Activated naive CD4-positive, alpha-beta T cell treated with Interleukin-2 at 50 U/mL for 16 hours (primary cell): ENCODE measurements around the gene VAV1.
A peak's percentile ranks its signal among the peaks of the same experiment; 100 is the strongest.
"Not testable (repeated sequence)": the region's sequence is repeated elsewhere in the genome, so short reads cannot be mapped to it uniquely, and the experiment has no call there.

ENCODE experiments used
- DNase-seq: peaks from one replicate; pipeline ENCODE4 v3.0.0-alpha.2; 2020

Gene VAV1

DNA sequence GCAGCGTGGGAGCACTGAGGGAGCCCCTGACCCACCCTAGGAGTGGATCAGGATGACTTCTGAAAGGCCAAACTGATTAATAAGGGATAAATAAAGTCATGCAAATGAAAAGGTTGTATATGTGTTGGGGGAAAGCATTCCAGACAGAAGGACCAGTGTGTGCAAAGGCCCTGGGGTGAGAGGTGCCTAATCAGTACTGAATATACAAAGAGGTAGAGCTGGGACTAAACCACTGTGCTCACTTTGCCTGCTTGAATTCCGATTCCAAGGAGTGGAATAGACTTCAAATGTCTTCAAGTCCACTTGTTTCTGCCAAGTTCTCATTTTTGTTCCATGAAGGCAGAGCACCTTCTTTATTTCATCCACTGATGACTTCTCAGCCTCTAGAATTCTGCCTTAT is 82.2 kb downstream of the VAV1 start:
- DNase-seq: no peak

DNA sequence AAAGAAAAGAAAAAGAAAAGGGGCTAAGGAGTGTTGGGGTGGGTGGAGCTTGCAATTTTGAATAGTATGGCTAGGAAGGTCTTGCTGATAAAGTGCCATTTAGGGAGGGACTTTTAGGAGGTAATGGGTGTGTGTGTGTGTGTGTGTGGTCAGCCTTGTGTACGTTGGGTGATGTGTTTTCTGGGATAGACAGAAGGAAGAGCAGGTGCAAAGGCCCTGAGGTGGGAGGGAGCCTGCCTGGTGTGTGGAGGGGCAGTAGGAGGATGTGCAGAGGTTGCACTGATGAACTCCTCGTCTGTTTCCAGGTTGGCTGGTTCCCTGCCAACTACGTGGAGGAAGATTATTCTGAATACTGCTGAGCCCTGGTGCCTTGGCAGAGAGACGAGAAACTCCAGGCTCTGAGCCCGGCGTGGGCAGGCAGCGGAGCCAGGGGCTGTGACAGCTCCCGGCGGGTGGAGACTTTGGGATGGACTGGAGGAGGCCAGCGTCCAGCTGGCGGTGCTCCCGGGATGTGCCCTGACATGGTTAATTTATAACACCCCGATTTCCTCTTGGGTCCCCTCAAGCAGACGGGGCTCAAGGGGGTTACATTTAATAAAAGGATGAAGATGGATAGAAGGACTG is 84.4 kb downstream of the VAV1 start:
- DNase-seq: no peak

DNA sequence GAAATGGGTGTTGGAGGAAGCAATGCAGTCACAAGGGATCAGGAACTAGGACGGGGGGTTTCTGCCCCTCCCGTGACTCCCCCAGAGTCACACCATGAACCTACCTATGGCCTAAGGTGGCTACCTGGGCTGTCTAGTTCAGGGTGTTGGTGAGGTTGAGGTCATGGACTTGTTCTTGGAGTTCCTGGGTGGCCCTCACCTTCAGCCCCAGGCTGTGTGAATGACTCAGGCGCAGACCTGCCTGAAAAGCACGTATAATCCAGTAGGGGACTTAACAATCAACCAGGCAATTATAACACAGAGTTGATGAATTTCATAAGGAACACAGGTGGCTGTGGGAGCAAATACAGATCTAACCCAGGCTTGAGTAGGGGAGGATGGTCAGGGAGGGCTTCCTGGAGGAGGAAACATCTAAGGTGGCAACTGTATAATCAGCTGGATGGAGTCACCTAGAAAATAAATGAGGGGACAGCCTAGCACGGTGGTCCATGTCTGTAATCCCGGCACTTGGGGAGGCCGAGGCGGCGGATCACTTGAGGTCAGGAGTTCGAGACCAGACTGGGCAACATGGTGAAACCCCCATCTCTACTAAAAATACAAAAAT is 89.3 kb downstream of the VAV1 start:
- DNase-seq: no peak

DNA sequence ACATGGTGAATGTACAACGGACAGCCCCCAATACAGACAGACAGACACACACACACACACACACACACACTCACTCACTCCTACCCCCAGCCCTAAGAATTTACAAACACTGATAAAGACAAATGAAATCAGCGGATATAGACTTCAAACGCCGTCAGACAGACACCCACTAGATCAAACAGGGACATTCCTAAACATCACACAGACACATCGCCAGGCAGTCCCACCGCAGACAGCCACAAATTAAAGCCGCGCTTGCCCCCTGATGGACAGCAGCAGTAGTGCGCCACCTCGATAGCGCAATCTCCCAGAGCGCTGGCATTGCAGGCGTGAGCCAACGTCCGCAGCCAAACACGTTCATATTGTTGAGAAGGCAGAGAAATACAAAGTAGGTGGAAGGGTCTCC is 90.2 kb downstream of the VAV1 start:
- peak; percentile 93 for DNase-seq

DNA sequence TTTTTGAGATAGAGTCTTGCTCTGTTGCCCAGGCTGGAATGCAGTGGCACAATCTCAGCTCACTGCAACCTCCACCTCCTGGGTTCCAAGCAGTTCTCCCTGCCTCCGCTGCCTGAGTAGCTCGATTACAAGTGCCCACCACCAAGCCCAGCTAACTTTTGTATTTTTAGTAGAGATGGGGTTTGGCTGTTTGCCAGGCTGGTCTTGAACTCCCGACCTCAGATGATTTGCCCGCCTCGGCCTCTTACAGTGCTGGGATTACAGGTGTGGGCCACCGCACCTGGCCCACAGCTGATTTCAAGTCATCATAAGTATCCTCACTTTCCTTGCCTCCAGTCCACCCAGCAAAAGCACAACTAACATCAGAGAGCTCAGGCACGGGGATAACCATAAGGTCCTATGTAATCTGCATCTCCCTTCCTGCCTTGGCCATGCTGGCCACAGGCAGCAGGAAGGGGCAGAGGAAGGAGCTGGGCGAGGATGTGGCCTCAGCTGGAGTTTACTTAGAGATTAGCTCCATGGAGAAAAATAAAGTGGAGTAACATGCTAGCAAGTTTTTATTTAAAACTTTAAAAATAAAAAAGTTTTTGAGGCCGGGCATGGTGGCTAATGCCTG is 91.9 kb downstream of the VAV1 start:
- no peak for DNase-seq

DNA sequence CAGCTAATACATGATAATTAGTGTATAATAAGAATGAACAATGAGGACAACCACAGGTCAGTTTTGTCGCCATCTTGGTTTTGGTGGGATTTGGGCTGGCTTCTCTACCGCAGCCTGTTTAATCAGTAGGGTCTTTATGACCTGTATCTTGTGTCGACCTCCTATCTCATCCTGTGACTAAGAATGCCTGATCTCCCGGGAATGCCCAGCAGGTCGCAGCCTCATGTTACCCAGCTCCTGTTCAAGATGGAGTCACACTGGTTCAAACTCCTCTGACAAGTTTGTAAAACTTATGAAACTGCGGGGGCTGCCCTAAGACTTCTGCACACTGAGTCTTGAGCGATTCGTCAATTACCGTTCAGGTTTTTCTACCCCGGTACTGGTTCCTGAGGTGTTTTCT is 93.3 kb downstream of the VAV1 start:
- DNase-seq: no peak

DNA sequence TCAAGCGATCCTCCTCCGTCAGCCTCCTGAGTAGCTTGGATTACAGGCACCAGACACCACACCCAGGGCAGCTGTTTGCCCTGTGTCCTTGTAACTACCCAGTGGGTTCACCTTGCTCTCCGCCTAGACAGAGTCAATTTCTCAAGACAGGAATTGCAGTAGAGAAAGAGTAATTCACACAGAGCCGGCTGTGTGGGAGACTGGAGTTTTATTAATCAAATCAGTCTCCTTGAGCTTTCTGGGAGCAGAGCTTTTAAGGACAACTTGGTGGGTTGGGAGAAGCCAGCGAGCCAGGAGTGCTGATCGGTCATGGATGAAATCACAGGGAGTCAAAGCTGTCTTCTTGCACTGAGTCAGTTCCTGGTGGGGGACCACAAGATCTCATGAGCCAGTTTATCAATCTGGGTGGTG is 94.2 kb downstream of the VAV1 start:
- DNase-seq: no peak

DNA sequence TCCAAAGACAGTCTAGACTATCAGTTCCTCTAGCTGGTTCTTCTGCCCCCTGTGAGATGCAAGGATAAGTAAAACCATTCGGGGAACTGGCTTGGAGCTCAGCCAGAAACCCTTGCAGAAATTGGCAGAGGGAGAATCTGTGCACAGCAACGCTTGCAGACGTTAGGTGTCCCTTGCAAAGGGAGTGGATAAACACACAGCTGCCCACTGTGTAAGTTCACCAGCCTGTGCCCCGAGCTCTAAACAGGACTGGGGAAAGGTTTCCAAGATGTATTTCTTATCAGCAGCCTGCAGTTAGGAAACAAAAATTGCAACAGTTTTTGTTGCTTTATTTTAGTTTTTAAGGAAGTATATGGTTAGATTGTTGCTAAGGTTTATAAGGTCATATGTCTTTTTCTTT is 95.8 kb downstream of the VAV1 start:
- DNase-seq: no peak

DNA sequence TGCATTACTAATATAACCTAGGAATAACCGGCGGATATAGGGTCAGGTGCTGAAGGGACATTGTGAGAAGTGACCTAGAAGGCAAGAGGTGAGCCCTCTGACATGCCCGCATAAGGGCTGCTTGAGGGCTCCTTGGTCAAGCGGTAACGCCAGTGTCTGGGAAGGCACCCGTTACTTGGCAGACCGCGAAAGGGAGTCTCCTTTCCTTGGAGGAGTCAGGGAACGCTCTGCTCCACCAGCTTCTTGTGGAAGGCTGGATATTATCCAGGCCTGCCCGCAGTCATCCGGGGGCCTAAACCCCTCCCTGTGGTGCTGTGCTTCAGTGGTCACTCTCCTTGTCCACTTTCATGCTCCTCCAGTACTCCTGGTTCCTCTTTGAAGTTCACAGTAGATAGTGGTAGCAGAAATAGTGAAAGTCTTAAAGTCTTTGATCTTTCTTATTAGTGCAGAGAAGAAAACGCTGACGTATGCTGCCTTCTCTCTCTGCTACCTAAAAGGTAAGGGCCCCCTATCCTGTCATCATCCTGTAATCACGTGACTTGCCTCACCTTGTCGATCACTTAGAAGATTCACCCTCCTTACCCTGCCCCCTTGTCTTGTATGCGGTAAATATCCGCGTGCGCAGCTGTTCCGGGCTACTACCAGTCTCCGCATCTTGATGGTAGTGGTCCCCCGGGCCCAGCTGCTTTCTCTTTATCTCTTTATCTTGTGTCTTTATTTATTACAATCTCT is 96.8 kb downstream of the VAV1 start:
- not testable (repeated sequence) for DNase-seq

DNA sequence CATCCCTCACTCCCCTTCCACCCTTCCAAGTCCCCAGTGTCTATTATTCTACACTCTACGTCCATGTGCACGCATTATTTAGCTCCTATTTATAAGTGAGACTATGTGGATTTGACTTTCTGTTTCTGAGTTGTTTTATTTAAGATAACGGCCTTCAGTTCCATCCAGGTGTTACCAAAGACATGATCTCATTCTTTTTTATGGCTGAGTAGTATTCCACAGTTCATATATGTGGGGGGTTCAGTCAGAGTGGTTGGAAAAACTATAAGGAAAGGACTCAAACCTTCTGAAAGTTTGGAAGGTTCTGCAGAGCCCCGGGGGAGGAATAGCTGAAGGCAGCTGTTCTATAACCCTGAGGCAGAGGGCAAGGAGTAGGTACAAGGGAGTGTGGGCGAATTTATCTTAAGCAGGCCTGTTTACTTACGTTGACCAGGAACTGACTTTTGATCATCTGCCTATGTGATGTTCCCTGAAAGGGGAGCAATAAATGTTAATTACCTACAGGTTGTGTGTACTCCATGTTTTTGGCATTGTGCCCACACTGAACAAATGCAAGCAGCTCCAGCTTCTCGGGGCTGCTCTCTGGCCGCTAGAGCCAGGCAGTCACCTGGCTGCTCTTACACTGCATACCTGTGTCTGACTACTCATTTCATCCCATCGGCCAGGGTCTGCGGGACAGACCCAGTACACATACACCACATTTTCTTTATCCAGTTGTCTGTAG is 101.4 kb downstream of the VAV1 start:
- DNase-seq: no peak

DNA sequence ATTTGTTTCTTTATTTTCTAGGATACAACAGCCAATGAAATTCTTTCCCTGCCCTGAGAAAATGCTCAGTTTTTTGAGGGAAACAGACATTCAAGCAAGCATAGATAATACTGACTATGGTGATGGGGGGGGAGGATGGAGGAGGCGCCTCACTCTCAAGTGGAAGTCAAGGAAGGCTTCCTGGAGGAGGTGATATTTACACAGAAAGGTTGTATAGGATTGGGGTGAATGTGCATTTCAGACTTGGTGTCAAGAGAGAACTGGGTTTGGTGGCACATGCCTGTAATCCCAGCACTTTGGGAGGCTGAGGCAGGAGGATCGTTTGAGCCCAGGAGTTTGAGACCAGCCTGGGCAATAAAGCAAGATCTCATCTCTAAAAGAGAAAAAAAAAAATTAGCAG is 102.7 kb downstream of the VAV1 start:
- DNase-seq: no peak

DNA sequence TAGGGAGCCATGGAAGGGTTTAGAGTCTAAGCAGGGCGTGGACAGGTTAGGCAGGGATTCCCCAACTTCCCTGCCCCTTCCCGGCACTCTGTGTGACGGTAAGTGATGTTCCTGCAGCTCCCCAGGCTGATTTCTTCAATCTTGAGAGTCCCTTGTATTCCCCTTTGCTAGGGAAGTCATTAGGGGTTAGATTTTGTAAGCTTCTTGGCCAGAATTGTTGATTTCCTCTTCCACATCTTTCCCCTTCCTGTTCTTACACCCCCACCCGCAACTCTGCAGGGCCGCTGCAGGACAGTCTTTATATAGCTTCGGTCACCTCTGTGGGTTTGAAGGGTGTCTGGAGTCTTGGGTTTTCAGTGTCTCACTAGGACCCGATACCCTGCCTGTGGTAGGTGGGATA is 104.2 kb downstream of the VAV1 start:
- no peak for DNase-seq

DNA sequence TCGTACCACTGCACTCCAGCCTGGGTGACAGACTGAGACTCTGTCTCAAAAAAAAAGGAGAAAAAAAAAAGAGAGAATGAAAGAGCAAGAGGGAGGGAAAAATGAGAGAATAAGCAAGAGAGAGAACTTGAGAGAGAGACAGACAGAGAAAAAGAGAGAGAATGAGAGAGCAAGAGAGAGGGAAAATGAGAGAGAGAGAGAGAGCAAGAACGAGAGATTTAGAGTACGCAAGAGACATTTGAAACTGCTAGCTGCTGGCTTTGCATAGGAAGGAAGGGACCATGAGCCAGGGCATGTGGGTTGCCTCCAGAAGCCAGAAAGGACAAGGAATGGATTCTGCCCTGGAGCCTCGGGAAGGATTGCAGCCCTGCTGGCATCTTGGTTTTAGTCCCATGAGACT is 105.3 kb downstream of the VAV1 start:
- DNase-seq: no peak

DNA sequence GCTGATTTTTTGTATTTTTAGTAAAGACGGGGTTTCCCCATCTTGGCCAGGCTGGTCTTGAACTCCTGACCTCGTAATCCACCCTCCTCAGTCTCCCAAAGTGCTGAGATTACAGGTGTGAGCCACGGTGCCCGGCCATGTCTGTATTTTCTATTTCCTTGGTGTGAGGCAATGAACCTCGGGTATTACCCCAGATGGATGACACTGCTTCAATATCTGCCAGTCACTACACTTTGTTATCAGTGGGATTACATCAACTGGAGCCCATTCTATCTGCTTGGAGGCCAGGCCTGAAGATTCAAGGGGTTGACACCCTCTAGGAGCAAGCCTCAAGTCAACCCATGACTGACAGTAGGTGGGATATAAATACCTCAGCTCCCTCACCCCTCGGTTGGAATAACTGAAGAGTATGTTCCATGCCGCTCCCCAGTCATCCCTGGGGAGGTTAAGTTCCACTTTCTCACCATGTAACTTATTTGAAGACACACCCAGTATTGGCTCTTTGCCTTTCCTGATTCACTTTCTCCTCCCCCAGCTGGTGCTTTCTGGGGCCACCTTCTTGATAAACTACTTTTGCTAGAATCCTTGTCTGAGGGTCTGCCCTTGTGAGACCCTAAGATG is 113.9 kb downstream of the VAV1 start:
- no peak for DNase-seq

DNA sequence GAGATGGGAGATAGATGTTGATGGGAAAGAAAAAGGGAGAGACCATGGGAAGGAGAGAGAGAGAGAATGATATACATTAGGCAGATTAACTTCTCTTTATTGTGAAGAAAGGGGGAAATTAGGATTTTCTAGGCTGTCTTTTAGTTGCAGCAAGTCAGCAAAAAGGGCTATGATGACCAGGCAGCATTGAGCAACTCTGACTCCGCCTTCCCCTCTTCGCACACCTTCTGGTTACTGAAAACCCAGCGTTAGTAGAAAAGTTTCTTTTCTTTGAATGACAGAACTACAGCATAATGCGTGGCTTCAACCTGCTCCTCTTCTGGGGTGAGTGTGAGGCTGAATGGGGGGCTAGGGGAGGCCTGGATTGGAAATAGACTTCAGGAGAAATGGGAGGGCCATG is 114.8 kb downstream of the VAV1 start, which contains the start of gene ADGRE1:
Gene ADGRE1, plus strand, starts transcription at position 264 of the 400 bp plus-strand sequence. Its CDS starts 30 bp downstream, at position 294.
- peak; percentile 16 for DNase-seq

DNA sequence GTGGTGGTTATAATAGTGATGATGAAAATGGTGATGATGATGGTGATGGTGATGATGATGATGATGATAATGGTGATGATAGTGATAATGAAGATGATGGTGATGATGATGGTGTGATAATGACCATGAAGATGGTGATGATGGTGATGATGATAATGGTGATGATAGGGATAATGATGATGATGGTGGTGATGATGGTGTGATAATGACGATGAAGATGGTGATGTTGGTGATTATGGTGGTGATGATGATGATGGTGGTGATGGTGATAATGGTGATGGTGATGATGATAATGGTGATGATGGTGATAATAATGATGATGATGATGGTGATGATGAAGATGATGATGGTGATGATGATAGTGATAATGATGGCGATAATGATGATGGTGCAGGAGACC is 116.5 kb downstream of the VAV1 start:
- DNase-seq: no peak

DNA sequence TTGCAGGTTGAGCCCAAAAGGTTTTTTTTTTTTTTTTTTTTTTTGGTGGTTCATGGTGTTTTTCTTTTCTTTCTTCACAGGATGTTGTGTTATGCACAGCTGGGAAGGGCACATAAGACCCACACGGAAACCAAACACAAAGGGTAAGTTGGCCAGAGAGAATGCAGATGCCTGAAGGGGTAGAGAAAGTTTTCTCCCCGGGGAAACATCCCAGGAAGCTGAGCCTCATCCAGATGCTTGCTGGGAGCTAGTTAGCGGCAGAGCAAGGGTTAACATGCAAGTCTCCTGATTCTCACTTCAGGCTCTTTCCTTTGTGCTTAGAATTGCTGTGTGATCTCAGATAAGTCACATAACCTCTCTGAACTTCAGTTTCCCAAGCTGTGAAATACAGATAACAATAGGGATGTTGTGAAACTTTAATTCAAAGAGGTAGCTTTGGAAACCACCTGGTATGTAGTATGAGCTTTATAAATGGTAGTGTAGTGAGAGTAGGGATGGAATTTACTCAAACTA is 117.9 kb downstream of the VAV1 start:
- DNase-seq: peak; percentile 3

DNA sequence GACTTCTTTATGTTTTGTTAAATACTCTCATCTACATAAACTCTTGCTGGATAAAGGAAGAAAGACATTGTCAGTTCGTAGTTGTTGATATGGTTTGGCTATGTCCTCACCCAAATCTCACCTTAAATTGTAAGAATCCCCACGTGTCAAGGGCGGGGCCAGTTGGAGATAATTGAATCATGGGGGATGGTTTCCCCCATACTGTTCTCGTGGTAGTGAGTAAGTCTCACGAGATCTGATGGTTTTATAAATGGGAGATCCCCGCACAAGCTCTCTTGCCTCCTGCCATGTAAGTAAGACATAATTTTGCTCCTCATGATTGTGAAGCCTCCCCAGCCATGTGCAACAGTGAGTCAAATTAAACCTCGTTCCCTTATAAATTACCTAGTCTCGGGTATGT is 118.4 kb downstream of the VAV1 start:
- peak; percentile 54 for DNase-seq

DNA sequence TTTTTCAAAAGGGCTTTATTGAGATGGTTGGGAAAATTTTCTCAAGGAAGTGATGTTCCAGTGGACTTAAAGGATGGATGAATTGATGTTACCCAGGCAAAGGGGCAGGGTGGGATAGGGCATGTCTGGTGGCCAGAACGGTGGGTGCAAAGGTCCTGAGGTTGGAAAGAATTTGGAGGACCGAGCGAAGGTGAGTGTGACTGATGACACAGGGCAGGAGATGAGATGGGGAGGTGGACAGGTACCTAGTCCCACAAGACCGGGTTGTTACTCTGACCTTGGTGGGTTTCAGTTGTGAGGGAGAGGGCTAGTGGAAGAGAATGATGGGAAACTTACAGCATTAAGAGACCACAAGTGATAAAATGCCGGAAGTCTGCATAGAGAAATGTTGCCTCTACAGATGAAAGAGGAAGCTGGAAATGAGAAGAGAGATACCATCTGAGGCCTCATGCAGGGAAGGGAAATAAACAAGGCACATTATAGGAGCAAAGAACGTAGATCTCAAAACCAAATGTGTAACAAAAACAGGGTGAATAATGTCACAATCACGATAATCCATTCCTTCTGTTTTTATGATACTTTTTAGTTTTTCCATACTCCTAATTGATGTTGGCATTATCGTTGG is 119.4 kb downstream of the VAV1 start:
- DNase-seq: no peak

DNA sequence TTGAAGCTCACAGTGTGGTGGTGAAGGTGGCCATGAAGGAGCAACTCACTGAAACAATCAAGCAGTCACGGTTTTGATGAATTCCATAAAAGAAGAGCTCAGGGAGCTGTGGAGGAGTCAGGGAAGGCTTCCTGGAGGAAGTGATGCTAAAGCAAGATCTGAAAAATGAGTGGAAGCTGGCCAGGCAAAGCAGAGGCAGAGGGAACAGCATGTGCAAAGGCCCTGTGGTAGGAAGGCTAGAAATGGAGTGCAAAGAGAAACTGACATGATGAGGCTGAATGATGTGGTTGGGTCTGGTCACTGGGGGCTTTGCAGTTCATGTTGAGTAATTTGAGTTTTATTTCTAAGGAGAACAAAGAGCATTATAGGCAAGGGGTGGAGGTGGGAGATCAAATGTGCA is 121.8 kb downstream of the VAV1 start:
- no peak for DNase-seq

DNA sequence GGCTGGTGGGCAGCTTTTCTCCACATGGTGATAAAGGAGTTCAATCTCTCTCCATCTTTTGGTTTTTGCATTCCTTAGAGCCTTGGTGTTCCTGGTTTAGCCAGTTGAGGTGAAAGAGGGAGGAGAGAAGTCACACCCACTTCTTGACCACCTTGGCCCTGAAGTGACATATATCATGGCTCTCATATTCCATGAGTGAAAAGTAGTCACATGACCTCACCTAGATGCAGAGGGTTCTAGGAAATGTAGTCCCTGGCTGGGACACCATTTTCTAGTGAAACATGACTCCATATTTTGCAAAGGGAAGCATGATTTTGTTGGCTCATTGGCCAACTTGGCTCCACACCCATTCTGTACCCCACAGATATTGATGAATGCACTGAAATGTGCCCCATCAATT is 130.9 kb downstream of the VAV1 start:
- DNase-seq: no peak

DNA sequence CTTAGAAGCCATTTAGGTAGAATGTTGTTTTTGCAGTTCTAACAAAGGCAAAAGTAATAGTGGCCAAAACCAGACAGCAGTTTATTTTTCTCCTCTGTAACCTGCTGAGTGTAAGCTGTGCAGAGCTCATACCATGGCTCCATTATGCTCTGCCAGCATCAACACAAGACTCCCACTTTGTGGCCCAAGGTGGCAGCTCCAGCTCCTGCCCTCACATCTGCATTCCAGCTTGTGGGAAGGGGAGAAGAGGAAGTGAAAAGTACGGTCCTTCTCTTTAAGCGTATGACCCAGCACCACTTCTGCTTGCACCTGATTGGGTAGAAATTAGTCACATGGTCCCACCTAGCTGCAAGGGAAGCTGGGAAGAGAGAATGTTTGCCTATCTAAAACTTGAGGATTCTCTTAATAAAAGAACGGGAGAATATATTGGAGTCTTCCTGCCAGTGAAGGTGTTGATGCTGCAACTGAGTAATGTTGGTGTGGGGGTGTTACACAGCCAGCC is 134.1 kb downstream of the VAV1 start:
- no peak for DNase-seq
